HG03097 (cell line): Measurements from ENCODE around the gene OR6B3.

Experiments
- ATAC-seq: cut with Tn5 transposase; IDR thresholded peaks from one replicate; pipeline ENCODE4 v1.9.1; 2021; ENCODE audit not compliant: unreplicated experiment, low FRiP score

Gene OR6B3

GRCh38 chr2:240053173-240054155, at the start of gene OR6B3:
Gene OR6B3, minus strand, starts transcription at chr2:240053521.
- no peak for ATAC-seq

DNA sequence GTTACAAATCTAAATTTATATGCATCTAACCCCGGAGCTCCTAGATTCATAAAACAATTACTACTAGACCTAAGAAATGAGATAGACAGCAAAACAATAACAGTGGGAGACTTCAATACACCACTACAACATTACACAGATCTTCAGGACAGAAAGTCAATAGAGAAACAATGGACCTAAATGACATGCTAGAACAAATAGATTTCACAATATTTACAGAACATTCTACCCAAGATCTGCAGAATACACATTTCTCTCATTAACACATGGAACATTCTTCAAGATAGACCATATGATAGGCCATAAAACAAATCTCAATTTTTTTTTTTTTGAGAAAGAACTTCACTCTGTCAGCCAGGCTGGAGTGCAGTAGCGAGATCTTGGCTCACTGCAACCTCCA, 45.0 kb upstream of the OR6B3 start:
- no peak for ATAC-seq

- ATAC-seq = no peak
Observed at GRCh38 chr2:240095556-240096523, 42.5 kb upstream of the OR6B3 start.

DNA sequence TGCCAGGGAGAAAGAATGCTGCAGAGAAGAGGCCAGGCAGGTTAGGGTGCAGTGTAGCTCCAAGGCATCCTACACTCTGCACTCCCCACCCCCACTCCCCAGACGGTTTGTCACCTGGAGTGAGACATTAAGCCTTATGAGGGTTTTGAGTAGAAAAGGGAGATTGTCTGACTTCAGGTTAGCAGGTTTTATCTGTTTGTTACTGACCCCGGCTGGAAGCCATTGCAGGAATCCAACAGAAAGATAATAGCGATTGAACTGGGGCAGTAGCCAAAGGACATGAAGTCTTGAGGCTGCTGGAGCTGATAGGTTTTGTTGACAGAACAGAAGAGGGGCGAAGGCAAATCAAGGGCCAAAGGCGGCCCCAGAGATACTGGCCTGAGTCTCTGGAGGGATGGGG, 36.0 kb upstream of the OR6B3 start:
- ATAC-seq = no peak

DNA sequence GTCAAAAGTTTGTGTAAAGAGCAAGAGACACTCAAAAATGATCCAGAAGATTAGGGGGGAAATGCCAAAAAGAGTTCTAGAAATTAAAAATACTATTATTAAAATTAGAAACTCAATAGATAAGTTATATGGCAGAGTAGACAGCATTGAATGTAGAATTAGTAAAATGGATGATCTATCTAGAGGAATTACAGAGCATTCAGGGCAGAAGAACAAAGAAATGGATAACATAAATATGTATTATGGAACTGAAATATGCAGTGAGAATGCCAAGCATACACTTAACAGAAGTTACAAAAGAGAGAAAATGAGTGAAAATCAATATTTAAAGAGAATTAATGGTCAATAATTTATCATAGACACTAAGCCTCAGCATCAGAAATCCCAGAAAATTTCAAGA, 33.2 kb upstream of the OR6B3 start:
- no peak for ATAC-seq

GRCh38 chr2:240078631-240079030, 25.3 kb upstream of the OR6B3 start:
- ATAC-seq = no peak

GRCh38 chr2:240077442-240077841, 24.1 kb upstream of the OR6B3 start:
- ATAC-seq = no peak

DNA sequence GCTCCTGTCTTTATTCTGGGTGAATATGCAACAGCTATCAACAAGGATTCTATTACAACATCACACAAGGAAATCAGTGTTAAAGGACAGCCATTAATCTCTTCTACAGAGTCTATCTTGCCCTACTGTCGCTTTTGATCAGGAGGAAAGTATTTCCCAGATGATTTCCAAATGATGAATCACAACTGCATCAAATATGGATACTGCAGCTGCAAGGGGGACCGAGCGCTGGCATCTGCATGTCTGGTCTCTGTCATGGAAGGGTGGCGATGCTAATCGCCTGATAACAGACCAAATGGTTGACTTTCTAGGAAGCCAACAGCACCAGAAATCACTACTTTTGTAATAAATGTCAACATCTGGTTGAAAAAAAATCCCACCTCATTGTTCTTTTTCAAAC, 21.2 kb upstream of the OR6B3 start:
- no peak for ATAC-seq

DNA sequence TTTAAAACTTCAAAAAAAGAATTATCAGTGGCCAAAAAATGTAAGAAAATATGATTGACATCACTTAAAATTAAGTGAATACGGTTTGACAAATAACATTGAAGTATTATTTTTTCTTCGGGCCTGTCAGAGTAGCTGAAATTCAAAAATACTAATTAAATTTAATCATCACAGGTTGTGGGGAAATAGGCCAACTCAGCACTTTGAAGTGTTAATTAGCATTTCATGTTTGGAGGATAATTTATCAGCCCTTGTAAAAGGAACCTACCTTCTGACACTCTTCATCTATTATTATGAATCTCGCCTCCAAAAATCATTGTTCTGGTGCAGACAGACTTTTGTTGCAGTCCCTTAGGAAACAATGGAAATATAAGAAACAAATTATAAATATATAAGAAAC, 17.6 kb upstream of the OR6B3 start:
- ATAC-seq = no peak

DNA sequence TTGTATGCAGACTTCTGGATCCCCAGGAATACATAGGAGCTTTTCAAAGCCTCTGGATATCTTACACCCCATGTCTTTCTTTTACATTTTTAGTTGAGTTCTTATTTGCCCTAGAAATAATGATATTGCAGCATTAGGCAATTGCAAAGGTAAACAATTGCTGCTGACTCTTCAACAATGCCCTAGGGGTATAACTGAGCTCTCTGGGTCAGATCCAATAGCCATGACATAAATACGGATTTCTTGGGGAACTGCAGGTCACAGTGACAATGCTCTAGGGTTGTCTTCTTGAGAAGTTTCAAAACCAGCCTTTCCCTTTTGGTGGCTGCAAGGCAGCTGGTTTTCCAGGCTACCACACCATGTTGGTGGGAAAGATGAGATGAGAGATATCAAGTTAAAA, 16.5 kb upstream of the OR6B3 start:
- ATAC-seq = no peak

DNA sequence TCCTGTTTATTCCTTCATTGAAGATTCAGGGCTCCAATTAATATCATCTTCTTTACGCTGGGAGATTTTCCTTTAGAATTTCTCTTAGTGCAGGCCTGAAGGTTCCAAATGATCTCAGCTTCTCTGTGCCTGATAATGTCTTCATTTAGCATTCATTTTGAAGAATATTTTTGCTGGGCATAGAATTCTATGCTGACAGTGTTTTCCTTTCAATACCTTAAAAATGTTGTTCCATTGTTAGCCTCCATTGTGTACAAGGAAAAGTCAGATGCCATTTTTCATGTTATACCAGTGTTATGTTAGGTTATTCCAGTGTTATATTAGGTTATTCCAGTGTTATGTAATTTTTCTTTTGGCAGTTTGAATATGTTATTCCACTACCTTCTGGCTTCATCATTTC, 14.9 kb upstream of the OR6B3 start:
- ATAC-seq = no peak

DNA sequence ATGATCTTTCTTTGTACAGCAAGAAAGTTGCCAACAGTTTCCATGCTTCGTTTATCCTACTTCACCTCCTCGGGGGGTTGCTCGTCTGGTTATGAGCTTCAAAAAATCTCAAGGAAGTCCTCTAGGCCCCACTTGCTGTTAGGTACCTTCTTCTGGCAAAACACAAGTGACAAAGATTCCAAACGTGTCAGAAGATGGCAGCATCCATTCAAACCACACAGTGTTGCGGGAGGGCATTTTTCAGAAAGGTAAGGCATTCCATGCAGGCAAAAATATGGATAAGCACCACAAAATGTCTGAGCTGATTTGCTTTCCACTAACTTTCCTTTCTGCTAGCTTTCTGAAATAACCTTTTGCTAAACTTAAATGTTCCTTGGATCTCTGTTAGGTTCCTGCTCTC, 13.2 kb upstream of the OR6B3 start:
- no peak for ATAC-seq

DNA sequence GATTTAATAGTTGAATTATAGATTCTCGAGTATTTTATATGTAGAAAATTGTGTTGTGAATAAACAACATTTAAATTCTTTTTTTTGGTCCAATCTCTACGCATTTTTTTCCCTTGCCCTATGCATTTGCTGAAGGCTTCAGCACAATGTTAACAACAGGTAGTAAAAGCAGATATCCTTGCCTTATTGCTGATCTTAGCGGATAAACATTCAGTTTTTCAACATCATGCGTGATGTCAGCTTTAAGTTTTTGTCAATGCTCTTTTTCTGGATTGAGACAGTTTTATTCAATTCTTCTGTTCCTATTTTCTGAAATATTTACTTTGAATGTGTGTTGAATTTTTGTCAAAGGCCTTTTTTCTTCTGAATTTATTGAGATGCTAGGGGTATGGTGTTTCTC, 11.6 kb upstream of the OR6B3 start:
- ATAC-seq = no peak

- ATAC-seq = no peak
Observed at GRCh38 chr2:240060977-240061591, 7.8 kb upstream of the OR6B3 start.

DNA sequence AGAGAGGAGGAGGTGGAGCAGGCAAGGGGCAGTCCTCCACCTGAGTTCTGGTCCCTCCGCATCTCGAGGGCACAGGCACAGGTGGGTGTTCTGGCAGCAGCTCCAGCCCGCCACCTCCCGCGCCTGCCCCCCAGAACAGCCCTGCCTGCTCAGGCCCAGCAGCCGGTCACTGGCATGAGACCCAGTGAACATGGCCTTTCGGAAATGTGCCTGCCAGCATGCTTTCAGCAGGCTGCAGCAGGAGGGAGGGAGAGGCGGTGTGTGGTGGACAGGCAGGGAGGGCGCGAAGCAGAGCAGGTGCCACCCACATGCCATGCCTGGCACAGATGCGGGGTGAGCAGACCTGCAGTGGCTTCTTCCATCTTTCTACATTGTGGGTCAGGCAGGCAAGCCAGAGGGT, 3.4 kb upstream of the OR6B3 start:
- no peak for ATAC-seq

DNA sequence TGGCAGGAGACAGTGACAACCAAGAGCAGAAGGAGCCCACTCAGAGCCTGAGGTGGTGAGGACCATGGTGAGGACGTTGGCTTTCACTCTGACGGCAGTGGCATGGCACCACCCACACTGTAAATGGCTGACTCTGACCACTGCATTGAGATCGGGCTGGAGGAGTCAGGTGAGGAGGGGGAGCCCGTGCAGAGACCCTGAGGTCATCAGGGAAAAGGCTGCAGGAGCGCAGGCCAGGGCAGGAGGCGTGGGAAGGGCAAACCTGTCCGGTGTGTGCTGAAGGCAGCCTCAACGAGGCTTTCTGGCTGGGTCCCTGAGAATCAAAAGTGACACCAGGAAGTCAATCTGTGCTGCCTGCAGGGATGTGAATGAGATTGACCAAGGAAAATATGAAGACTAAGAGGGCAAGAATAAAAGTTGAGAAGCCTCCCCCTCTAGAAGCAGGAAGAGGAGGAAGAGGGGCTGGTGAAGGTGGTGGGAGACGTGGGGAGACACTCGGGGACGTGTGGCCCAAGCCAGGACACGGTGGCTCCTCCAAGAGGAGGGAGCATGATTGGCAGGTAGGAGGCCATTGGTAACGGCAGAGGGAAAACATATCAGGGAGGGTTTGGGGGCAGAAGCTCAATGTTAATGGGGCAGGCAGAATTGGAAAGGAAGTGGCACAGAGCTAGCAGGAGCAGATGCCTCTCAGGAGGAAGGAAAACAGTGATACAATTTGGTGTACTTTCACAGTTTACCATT, 2.0 kb upstream of the OR6B3 start:
- no peak for ATAC-seq

- ATAC-seq = no peak
Observed at GRCh38 chr2:240052524-240052923, 797 bp downstream of the OR6B3 start.

GRCh38 chr2:240051697-240052096, 1.6 kb downstream of the OR6B3 start:
- no peak for ATAC-seq

DNA sequence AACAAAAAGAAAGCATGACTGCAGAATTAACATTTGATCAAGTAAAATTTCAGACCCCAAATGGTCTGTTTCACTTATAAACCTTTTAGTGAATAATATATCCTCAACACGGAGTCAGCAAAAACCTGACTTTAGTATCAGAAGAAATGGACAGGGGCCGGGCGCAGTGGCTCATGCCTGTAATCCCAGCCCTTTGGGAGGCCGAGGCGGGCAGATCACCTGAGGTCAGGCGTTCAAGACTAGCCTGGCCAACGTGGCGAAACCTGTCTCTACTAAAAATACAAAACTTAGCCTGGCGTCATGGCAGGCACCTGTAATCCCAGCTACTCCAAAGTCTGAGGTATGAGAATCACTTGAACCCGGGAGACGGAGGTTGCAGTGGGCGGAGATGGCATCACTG, 3.0 kb downstream of the OR6B3 start:
- no peak for ATAC-seq

- ATAC-seq = no peak
Observed at GRCh38 chr2:240048237-240048636, 5.1 kb downstream of the OR6B3 start.
